NCI-H2029 treated with DMSO at 0.1 percent for 48 hours (cell line): ENCODE data around the gene KCNJ10.
A peak's percentile ranks its signal among the peaks of the same experiment; 100 is the strongest.

ENCODE experiments used
- DNase-seq: peaks from one replicate; lab custom pipeline; 2025; lab: John Stamatoyannopoulos, UW

KCNJ10 gene

GRCh38 chr1:160083968-160084770 is 14.2 kb upstream of the KCNJ10 start:
- DNase-seq = peak; percentile 45

DNA sequence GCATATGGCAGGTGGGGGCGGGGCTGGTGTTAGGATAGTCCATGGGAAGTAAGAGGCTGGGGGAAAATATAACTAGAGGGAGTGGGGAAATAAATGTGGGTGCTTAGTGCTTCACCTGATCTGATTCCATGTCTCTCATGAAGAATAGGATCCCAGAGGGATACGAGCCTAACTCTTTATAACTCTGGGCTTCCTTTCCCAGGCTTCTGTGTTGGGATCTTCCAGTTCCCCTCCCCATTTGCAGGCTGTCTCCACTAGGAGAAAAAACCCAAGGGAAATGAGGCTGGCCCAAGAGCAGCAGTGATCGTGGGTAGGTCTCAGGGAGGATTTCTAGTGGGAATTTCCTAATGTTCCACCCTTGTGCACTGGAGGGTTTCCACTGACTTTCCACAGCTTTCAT is 13.0 kb upstream of the KCNJ10 start:
- DNase-seq = no peak

GRCh38 chr1:160082487-160082886 is 12.5 kb upstream of the KCNJ10 start:
- no peak for DNase-seq

GRCh38 chr1:160081261-160081936 is 11.4 kb upstream of the KCNJ10 start, which contains the start of gene KCNJ9:
Gene KCNJ9 (plus strand): TSS chr1:160081538. CDS start chr1:160084031, 2,493 bp downstream.
- DNase-seq = no peak

DNA sequence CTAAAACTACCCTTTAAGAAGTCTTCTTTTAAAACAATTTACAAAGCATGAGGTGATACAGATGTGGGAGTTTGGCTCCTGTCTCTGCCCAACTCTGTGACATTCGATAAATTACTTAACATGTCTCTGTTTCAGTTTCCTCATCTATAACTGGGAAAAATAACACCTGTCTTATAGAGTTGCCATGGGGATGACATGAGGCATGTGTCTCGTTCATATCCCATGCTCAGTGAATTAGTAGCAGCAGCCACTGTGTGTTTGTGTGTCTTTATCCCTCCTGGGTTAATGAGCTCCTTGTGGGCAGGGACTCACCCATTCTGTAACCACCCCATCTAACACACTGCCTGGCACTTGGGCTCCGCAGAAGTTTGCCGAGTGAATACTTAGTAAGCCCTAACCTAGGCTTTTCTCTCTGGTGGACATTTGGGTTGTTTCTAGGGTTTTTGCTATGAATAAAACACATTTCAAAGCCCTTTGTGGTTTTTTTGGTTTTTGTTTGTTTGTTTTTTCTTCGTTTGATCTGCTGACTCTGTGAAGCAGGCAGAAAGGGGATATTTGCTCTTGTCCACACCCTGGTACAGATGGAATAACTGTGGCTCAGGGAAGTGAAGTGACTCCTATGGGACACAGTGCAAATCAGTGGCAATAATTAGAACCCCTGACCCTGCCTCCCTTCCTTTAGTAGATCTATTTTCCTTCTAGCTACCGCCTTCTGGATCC is 10.6 kb upstream of the KCNJ10 start:
- no peak for DNase-seq

DNA sequence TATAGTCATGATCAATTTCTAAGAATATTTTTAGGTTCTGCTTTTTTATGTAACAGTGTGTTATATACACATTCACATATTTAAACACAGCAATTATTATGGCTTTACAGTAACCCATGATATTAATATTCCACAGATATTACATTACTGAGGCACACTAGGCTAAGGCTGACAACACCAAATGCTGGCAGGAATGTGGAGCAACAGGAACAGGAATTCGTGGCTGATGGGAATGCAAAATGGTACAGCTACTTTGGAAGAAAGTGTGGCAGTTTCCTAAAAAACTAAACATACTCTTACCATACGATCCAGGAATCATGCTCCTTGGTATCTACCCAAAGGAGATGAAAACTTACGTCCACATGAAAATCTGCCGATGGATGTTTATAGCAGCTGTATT is 9.5 kb upstream of the KCNJ10 start:
- no peak for DNase-seq

DNA sequence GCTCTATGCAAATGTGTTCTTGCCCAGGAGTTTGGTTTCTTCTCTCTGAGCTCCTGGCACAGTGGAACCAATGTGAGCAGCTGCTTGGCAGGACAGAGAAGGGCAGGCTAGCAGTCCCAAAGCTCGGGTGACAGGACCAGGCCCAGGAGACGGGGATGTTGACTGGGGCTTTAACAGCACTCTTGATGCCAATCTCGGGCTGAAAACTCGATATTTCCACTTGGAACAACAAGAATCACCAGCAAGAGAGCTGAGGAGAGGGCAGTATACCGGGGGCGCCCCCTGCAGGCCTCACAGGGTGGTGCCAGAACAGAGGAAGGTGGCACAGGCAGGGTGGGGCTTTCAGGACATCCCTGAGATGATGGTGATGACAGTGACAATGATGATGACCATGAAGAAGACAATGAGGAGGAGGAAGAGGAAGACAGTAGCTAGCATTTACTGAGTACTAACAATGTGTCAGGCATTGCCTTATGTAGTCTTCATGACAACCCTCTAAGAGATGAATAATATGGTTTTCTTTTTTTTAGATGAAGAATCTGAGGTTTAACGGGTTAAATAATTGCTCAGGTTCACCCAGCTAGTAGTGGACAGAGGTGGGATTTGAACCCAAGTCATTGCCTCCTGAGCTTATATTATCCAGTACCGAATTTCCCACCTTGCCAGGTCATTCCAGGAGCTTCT is 8.7 kb upstream of the KCNJ10 start:
- DNase-seq = no peak

GRCh38 chr1:160077486-160077885 is 7.5 kb upstream of the KCNJ10 start:
- DNase-seq = no peak

DNA sequence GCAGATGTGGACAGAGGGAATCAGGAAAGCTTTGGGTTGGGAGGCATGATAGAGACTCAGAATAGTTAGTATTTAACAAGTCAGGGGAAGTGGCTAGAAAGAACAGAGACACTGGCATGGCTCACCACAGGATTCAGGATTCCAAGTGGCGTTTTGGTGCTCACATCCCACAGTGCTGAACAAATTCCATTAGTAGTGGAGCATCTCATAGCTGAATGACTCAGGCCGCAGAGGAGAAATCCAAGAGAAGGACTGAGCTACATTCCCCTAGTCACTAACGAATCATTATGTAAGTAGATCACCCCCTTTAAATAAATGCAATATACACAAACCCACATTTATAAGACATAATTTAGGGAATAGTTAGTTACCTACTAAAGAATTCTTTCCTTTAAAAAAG is 6.3 kb upstream of the KCNJ10 start:
- DNase-seq = no peak

- DNase-seq = no peak
Observed at GRCh38 chr1:160075836-160076235, 5.9 kb upstream of the KCNJ10 start.

DNA sequence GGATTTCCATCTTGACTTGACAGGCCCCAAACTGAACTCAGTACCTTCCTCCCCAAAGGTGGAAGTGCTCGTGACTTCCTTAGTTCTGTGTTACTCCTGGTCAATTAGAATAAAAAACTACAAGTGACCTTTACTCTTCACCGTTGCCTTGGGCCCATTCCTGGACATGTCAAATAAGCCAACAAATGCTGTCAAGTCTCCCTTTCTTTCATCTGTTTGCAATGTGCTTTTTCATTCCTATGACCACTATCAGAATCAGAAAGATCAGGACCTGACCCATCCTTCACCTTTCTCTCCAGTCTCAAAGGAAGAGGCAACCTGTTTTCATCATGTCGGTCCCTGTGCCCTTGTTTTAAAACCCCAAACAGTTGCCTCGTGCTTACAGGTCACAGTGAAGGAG is 4.9 kb upstream of the KCNJ10 start:
- DNase-seq = no peak

DNA sequence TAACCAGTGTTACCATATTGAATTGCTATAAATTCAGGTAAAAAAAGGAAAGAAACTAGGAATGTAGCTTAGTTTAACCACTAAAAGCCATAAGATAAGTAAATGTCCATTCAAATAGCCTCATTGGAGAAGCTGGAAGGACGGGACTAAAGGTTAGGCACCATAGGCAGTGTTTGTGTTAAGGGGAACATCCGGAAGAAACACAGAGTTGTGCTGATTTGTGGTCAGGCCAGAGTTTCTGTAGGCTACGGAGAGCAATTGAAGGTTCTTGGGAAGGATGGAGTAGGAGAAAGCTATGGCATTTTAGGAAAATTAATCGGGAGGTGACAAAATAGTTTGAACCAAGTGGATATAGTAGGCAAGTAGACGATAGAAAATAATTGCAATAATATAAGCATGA is 1.3 kb upstream of the KCNJ10 start:
- DNase-seq = no peak

GRCh38 chr1:160070243-160071163 is 543 bp upstream of the KCNJ10 start:
- DNase-seq = peak; percentile 23

- DNase-seq = no peak
Observed at GRCh38 chr1:160068225-160068624, 1.7 kb downstream of the KCNJ10 start.

DNA sequence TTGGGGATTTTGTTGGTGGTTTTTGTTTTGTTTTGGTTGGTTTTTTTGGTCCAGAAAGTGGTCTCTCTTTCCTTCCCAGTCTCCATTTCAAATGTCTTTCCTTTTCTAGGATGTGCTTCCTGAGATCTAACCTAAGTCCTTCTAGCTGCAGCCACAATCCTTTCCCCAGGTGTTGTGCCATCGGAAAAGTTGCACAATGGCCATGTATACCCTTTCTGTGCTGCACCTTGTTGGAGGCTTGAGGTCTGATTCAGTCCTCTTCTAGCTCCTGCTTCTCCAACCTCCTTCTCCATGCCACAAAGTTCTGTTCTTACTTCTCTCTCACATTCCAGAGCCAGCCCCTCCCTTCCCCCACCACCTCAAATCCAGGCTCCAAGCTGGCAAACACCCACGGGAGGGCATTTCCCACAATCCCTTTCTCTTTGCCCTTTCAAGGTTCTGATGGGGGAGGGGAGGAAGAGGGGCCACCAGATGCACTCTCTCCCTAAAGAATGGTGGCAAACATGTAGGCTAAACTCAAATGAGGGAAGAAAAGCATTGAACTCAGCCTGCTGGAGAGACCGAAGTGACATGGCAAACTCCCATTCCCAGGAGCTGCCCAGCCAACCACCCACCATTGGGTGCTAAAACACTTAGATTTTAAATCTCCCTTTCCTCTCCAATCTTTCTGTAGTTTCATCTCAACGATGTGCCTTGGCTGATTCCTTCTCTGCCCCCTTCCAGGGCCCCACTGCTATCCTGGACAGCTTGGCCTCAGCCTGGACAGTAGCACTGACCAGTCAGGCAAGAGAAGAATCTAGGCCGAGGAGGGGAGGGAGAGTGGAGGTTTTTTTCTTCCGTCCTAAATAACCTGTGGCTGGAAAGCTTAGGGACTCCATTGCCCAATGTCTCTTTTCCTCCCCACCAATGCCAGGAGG is 2.9 kb downstream of the KCNJ10 start:
- DNase-seq = no peak

GRCh38 chr1:160064746-160065145 is 5.2 kb downstream of the KCNJ10 start:
- DNase-seq = no peak

DNA sequence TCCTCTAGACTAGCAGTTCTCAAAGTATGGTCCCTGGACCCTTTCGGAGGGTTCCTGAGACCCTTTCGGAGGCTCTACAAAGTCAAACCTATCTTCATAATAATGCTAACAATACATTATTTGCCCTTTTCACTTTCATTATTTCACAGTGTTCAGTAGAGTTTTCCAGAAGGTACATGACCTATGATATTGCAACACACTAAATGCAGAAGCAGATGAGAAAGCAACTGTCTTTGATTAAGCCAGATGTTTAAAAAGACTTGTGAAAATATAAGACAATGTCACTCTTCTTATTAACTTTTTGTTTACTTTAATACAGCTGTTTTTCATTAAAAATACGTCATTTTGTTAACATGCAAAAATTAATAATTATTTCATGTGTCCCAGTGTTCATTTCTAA is 5.8 kb downstream of the KCNJ10 start:
- DNase-seq = no peak

DNA sequence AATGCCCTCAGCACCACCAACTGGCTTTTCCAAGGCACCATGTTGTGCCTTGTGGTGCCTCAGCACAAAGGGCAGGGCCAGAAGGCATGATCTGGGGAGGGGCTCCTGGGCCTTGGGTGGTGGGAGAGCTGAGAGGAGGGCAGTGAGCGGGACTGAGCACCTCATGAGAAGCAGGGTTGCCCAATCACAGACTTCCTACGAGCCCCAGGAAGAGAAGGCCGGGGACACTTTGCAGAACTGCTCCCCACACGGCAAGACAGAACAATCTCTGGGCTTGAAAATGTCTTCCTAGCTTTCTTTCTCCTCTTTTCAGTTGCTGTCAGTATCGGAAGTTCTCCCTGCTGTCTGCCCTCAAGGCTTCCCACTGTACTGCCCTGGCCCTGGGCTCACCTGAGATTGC is 6.8 kb downstream of the KCNJ10 start:
- DNase-seq = no peak

GRCh38 chr1:160062230-160062532 is 7.8 kb downstream of the KCNJ10 start:
- no peak for DNase-seq
